ENCODE measurements around the gene GBP3.
"Not testable (repeated sequence)": the region's sequence is repeated elsewhere in the genome, so short reads cannot be mapped to it uniquely, and the experiment has no call there.

- TF ChIP-seq CTCF (IDR thresholded peaks at IDR 0.05; ENCODE audit: low read depth, low read length); EZH2phosphoT487 (IDR thresholded peaks at IDR 0.05; ENCODE audit: low read depth): not testable (repeated sequence)
Measured at GRCh38 chr1:89046318-89047183, 23.9 kb upstream of the GBP3 start.

All from OCI-LY3 (cell line).